GM19025 (cell line): ENCODE results near the gene MAVS.

Experiments used
- ATAC-seq: cut with Tn5 transposase; IDR thresholded peaks from one replicate; pipeline ENCODE4 v1.9.1; 2021; ENCODE audit warnings: mild to moderate bottlenecking, low read depth, moderate library complexity; ENCODE audit not compliant: unreplicated experiment

Gene MAVS

GRCh38 chr20:3846740-3847428 is at the start of gene MAVS:
MAVS (plus strand) TSS chr20:3846834; CDS start chr20:3854625, 7,791 bp downstream.
- ATAC-seq: peak; percentile 97

- no peak for ATAC-seq
Measured at GRCh38 chr20:3797226-3797545, 49.4 kb upstream of the MAVS start.

DNA sequence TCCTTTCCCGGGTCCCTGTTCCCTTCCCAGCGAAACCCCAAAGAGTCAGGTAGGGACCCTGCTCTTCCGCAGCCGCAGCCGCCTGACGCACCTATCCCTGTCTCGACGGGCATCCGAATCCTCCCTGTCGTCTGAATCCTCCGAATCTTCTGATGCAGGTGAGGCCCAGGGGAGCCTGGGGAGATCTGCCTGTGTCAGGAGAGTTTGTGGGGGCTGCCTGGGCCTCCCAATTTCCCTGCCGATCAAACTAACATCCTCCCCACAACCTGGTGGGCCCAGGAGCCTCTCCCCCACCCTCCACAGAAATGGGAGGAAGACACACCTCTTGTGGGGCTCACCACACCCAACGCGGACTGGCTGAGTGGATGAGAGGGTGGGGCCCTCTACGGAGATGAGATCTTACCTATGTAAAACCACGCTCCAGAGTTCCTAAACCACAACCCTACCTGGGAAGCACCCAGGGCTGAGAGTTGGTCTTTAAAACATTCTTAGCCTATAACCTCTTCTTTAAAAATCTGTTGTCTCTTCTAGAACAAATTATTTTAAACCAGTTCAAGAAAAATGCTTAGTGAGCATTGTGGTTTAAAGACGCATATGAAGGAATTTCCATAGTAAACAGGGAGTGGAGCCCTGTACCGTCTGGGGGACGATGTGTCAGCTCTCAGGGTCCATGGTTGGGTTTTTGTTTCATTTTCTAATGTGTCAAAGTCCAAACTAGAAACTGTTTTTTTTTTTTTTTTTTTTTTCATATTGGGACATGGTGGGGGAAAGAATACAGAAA is 48.9 kb upstream of the MAVS start:
- ATAC-seq: no peak

DNA sequence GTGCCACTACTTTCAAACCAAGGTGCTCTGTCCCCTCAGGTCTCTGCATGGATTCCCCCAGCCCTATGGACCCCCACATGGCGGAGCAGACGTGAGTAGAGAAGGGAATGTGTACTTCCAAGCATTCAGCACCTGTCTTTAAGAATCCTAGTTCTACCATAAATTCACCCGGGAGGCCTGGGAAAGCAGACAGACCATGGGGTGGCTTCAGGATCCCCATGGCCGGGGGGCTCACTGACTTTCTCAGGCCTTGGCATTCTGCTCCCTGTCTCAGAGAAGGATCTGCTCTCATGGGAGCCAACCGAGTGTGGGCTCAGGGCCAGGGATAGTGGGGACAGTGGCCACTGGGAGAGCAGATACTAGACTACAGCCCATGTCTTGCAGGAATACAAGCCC is 48.3 kb upstream of the MAVS start:
- no peak for ATAC-seq

GRCh38 chr20:3798908-3799248 is 47.8 kb upstream of the MAVS start:
- no peak for ATAC-seq

DNA sequence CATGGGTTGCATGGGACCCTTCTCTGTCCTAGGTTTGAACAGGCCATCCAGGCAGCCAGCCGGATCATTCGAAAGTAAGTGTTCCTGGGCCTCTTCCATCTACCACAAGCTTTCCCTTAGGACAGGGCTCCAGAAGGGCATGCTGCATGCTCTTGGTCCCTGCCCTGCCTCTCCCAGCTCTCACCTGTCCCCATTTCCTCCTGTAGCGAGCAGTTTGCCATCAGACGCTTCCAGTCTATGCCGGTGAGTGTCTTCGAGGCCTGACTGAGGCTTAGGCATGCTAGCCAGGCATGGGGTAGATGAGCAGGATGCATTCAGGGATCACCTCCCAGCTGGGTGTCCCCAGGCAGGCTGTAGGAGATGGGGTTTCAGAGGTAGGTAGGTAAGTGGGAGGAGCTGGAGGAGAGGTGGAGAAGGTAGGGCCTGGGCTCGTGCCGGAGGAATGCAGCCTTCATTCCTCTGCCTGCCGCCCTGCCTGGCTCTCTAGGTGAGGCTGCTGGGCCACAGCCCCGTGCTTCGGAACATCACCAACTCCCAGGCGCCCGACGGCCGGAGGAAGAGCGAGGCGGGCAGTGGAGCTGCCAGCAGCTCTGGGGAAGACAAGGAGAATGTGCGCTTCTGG is 46.3 kb upstream of the MAVS start:
- ATAC-seq: no peak

DNA sequence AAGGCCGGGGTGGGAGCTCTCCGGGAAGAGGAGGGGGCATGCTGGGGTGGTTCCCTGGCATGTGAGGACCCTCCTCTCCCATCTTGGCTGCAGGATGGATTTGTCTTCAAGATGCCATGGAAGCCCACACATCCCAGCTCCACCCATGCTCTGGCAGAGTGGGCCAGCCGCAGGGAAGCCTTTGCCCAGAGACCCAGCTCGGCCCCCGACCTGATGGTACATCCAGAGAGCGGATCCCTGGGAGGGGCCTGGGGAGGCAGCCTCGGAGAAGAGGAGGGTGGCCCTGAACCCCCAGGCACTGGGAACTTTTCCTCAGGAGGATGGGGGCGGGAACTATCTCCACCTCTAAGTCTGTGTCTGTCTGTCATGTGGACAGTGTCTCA is 45.8 kb upstream of the MAVS start:
- ATAC-seq: no peak

GRCh38 chr20:3801299-3801698 is 45.3 kb upstream of the MAVS start:
- ATAC-seq: no peak

GRCh38 chr20:3801846-3802245 is 44.8 kb upstream of the MAVS start:
- ATAC-seq: no peak

- no peak for ATAC-seq
Measured at GRCh38 chr20:3802524-3803239, 44.0 kb upstream of the MAVS start.

DNA sequence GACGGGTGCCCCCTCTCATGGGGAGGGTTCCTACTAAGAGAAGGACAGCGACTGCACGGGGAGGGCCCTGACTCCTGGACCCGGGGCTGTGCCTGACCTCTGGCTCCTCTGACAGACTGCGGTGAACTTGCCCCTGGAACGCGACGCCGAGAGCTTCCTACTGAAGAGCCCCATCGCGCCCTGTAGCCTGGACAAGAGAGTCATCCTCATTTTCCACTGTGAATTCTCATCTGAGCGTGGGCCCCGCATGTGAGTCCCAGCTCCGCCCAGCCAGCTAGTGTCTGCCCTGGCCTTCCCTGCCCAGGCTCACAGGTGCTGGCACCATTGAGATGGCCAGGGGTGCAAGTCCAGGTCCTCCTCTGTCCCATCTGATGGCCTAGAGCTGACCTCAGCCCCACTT is 43.3 kb upstream of the MAVS start:
- no peak for ATAC-seq

GRCh38 chr20:3803854-3804253 is 42.8 kb upstream of the MAVS start:
- no peak for ATAC-seq

- ATAC-seq: no peak
Measured at GRCh38 chr20:3804254-3804751, 42.3 kb upstream of the MAVS start.

DNA sequence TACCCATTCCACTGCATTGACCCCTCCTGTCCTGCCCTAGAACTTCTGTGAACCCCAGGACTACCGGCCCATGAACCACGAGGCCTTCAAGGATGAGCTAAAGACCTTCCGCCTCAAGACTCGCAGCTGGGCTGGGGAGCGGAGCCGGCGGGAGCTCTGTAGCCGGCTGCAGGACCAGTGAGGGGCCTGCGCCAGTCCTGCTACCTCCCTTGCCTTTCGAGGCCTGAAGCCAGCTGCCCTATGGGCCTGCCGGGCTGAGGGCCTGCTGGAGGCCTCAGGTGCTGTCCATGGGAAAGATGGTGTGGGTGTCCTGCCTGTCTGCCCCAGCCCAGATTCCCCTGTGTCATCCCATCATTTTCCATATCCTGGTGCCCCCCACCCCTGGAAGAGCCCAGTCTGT is 41.9 kb upstream of the MAVS start:
- no peak for ATAC-seq

DNA sequence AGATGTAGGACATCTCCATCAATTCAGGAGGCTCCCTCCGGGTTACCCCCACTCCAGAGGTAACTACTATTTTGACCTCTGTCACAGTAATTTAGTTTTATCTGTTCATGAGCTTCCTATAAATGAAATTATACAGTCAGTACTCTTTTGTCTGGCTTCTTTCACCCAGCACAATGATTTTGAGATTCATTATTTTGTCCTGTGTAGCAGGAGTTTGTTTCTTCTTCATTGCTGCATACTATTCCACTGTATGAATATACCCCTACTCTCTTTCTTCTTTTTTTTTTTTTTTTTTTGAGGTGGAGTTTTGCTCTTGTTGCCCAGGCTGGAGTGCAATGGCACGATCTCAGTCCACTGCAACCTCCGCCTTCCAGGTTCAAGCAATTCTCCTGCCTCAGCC is 38.1 kb upstream of the MAVS start:
- no peak for ATAC-seq

DNA sequence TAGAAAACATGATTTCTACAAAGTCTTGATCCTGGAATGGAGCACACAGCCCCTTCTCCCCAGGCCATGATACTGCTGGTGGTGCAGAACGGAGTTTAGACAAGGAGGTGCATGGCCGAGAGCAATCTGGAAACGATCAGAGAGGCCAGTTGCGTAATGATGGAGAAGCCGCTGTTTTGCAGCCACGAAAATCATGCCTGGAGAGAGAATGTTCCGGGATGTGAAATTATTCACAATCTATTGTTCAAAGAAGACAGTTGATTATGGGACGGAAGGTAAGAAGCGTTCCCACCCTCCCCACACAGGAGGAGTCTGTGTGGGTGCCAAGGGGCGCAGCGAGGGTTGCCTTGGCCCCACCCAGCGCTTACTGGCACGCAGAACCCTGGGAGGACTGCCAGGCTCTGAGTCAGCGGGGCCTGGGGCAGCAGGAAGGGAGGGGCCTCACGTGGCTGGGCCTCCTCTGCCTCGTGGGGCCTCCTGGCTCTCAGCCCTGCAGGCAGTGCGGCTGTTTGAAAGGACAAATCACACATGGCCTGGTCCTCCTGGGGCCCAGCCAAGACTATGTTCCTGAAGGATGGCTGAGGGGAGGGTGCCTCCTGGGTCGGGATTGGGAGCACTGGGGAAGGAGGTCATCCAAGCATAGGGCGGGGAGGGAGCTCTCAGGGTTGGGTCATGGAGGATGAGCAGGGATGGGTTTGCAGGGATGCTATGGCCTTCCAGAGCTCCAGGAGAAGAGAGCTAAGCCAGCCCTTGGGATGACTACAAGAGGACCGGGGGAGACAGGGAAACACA is 35.0 kb upstream of the MAVS start:
- no peak for ATAC-seq

- no peak for ATAC-seq
Measured at GRCh38 chr20:3812259-3812681, 34.4 kb upstream of the MAVS start.

DNA sequence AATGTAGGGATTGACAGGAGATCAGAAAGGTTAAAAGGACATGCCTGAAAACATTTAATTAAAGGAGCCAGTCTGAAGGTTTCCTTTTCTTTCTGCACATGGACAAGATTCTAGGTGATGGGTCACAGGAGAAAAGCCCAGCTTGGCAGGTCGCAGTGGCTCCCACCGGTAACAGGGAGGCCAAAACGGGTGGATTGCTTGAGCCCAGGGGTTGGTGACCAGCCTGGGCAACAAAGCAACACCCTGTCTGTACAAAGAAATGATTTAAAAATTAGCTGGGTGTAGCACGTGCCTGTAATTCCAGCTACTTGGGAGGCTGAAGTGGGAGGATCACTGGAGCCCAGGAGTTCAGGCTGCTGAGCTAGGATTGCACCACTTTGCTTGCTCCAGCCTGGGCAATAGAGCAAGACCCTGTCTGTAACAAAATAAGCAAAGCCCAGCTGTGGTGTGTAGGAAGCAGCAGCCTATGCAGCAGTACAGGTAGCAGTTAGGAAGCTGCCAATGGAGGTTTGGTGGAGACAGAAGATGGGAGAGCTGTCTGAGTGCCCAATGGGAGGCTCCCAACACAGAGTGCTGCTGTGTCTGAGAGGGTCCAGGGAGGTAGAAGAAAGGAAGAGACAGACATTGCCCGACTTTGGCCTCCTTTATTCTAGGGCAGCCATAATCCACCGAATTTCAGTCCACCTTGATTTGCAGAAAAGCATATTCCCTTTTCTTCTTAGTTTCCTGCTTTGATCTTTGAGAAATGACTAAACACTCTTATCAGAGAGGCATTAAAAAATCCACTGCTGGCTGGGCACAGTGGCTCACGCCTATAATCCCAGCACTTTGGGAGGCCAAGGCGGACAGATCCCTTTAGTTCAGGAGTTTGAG is 33.4 kb upstream of the MAVS start:
- no peak for ATAC-seq

- no peak for ATAC-seq
Measured at GRCh38 chr20:3813848-3814581, 32.6 kb upstream of the MAVS start.
